NCI-H146 treated with DMSO at 0.1 percent for 48 hours (cell line): Measurements from ENCODE around the gene TBXAS1.

Source experiments
- DNase-seq: peaks from one replicate; lab custom pipeline; 2025; ENCODE audit not compliant: unreplicated experiment; lab: John Stamatoyannopoulos, UW

The TBXAS1 gene

DNA sequence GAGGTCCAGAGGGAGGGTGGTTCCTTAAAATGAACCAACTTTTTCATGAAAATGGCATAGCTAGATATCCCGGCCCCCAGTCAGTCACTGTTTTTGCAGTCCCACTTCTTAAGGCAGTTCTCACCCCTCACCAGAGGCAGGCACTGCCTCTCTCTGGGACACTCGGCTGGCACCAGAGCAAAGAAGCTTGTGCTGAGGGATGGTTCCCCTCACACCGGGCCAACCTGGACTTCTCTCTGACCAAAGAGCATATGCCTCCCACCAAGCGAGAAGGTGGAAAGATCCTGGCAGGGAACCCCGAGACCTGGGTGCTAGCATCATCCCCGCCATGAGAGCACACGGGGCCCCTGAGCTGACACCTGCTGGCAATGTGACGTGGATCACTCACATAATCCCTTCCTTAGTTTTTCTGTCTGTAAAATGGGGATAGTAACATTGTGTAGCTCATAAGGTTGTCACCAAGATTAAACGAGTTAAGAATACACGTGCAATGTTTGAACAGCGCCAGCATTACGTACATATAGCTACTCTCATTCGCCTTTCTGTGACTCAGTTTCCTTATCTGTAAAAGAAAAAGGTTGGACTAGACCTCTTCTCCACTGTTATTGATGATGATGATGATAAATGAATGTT lies 145.2 kb downstream of the TBXAS1 start:
- no peak for DNase-seq

DNA sequence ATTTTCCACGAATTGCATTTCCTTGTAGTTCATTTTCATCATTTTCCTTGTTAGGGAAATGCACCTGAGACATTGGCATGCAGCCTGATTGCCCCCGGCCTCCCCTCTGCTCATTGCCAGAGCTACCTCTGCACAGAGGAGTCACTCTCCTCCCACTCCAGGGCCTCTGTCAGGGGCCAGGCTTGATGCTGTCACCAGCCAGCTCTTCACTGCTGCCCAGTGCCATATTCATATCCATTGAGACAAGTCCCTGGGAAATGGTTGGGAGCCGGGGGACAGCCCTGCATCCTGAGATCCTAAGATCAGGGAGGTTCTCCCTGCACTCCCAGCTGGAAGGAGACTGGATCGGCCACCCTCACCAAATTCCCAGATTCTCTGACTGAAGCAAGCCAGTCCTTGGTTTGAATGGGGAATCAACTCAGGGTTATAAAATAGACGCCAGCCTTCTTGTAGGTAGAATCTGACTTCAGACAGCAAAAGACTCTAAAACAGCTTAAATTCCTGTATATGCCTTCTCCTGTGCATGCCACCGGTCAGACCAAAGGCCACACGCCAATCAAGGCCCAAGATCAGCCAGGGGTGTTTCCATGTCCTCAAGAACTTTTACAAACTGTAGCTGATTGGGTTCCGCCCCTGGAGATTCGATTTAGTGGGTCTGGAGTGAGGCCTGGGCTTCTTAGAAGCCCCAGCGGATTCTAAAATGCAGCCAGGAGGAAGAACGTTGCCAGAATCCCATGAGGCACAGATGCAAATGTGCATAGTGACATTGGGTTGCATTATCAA lies 147.2 kb downstream of the TBXAS1 start:
- DNase-seq = no peak

DNA sequence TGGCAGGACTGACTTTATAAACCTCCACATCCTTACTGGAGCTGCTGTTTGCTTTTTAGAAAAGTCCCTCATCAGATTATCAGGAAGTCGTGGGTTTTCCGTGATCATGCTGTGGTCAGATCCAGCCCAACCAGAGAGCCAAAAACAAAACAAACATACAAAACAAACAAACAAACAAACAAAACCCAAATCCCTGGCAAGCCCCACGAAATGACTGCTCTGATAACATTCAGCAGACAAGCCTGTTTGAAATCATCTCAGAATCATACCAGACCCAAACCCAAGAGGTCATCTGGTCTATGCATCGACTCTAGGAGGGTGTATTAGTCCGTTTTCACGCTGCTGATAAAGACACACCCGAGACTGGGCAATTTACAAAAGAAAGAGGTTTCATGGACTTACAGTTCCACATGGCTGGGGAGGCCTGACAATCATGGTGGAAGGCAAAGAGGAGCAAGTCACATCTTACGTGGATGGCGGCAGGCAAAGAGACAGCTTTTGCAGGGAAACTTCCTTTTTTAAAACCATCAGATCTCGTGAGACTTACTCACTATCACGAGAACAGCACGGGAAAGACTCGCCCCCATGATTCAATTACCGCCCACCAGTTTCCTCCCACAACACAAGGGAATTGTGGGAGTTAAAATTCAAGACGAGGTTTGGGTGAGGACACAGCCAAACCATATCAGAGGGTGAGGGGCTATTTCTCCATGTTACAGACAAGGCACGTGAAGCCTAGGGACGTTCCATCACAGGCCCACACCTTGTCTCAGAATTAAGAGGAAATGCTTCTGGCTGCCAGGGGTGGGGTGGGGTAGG lies 148.0 kb downstream of the TBXAS1 start:
- no peak for DNase-seq

- DNase-seq = no peak
These were observed 152.4 kb downstream of the TBXAS1 start for GRCh38 chr7:139981511-139981895.

DNA sequence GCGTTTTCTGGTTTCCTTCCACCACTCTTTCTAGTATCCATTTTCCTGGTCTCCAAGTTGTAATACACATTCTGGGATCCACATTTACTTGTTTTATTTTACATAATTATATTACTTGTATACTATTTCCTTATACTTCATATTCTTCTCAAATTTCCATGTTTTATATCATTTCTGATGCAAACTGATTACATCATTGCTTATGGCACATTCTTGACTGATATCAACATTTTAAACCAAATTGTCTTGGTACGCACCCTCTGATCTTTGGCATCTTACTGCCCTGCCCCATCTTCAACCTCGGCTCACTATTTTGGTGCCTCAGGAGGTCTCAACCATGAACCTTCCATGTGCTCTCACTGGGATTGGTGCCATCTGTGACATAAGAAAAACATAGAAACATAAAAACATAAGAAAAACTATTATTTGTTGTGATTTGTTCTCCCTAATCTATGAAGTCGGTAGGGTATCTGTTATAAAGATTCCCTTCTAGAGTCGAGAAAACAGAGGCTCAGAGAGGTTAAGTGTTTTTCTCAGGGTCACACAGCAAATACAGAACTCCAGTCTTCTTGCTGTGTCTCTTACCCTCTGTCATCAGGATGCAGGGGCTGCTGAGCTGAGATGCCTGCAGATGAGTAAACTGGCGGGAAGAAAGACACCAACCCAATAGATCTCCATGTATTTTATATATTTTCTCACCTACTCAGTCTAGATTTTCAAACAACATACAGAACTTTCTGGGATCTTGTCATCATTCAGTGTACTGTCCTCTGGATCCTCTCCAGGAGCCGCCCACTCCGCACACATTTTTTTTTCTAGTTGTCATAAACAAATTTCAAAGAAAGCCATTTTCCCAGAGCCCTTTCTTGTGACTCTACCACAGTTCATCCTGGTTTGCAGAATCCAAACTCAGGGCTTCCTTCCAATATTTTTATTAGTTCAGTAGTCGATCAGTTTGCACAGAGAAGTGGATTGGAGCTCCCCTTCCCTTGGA lies 154.2 kb downstream of the TBXAS1 start:
- DNase-seq = no peak

DNA sequence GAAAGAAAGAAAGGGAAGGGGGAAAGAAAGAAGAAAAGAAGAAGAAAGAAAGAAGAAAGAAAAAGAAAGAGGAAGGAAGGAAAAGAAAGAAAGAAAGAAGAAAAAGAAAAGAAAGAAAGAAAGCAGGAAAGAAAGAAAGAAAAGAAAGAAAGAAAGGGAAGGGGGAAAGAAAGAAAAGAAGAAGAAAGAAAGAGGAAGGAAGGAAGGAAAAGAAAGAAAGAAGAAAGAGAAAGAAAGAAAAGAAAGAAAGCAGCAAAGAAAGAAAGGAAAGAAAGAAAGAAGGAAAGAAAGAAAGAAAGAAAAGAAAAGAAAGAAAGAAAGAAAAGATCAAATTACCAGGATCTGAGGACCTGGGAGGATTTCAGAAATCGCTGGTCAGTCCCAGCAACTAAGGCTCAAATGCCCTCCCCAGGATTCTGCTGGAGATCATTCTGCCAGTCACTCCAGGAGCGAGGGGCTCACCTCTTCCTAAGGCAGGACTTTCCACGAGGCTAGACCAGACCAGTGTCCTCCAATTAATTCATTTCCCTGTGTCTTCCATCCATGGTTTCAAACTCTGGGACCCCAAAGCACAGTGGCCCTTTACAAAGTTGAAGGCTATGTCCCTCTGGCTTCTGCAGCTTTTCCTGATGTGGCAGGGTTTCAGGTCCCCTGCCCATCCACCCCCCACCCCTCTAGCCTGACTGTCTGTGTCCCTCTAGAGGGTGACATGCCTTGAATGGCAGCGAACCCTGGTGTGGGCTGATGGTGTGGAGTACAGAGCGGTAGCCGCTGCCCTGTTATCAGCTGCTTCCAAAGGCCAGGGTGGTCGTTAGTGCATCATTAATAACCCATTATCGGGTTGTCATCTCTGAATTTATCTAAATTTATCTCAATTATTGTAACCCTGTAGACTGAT lies 155.8 kb downstream of the TBXAS1 start:
- DNase-seq = no peak

GRCh38 chr7:139985811-139986210 lies 156.7 kb downstream of the TBXAS1 start:
- DNase-seq = no peak

DNA sequence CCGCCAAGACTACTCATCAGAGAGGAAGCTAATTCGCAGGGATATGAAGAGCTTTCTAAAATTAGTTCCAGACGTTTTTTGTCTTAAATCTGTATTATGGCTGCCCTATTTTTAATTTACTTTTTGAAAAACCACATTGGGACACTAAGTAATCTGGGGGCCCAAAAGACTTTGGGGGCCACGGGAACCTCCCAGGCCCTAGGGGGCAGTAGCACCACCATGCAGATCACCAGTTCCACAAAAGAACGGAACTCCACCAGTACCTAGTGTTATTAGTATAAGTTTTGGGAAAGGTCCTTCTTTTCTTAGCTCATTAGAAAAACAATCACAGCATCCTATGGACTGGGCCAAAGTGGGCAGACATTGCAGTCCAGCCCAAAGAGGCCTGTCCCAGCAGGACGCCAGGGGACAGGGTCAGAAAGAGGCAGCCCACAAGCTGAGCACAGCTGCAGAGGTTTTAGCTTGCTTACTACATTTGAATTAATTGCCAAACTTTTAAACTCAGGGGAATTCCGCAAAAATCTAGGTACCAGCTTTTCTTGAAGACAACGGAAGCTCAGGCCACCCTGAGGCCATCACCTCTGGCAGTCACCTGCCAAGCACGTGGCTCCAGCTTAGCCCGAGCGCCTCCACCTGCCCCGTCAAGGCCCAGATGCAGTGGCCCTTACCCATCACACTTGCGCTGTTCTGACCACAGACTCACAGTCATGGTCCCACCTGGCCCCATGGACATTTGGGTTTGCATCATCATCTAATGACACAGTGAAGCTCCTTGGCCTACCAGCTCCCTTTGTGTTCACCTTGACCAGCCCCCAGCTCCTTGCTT lies 158.8 kb downstream of the TBXAS1 start:
- DNase-seq = no peak

GRCh38 chr7:139989366-139990141 lies 160.5 kb downstream of the TBXAS1 start:
- DNase-seq = no peak

DNA sequence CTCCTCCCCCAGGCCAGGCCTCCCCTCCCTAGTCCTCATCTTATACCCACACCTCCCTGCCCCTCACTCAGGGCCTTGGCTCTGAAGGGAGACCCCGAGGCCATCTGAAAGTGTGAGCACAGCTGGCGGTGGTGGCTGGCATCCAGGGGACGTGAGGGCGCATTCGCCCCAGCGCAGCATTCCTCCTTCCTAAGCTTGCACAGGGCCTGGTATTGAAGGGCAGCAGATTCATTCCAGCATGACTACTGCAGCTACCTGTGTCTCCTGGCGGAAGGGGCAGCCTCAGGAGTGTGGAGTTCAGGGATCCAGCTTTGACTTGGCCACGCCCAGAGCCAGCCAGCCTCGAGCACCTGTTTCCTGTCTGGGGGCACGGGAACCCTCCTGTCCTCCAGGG lies 161.1 kb downstream of the TBXAS1 start:
- DNase-seq = no peak

DNA sequence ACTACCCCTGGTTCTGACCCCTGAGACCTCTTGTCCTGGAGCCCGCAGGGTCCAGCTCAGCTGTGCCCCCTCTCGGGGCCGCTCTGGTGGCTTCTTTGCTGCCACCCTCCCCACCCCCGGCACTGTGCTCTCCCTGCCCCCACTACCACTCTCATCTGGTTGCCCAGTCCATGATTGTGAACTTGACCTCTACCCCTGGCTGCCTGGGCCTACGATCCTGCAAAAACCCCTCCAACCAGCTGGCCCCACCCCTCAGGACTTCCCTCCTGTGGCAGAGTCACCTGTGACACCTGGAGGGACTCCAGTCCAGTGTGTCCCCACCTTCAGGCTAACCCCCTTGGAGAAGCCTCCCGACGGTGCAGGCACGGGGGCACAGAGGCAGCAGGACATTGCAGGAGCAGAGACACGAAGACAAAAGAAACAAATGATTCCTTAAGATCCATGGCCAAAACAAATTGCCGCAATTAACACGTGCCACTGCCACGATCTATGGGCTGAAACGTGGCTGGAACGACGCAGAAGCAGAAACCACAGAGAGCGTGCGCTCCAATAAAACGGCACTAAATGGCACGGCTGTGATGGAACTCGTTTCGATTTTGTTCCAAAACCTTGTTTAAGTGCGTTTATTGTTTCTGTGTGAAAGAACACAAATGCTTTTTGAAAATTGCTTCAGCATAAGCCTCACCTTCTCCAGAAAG lies 161.7 kb downstream of the TBXAS1 start:
- DNase-seq = no peak

DNA sequence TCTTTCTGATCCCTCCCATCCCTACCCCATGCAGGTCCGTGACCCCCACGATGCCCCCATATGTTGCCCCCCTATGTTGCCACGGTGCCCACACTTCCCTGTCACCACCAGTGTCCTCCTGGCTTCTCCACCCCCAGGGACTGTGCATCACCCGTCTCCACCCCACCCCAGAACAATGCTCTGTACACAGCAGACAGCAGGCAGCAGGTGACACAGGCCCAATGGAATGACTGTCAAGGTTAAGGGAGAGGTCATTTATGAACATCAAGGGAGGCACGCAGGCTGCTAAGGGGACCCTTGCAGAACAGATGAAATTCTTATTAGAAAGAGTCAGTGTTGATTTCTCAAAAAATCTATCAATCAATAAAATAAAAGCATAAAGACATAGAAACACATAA lies 162.2 kb downstream of the TBXAS1 start:
- DNase-seq = no peak

GRCh38 chr7:139991911-139992310 lies 162.8 kb downstream of the TBXAS1 start:
- DNase-seq = no peak

DNA sequence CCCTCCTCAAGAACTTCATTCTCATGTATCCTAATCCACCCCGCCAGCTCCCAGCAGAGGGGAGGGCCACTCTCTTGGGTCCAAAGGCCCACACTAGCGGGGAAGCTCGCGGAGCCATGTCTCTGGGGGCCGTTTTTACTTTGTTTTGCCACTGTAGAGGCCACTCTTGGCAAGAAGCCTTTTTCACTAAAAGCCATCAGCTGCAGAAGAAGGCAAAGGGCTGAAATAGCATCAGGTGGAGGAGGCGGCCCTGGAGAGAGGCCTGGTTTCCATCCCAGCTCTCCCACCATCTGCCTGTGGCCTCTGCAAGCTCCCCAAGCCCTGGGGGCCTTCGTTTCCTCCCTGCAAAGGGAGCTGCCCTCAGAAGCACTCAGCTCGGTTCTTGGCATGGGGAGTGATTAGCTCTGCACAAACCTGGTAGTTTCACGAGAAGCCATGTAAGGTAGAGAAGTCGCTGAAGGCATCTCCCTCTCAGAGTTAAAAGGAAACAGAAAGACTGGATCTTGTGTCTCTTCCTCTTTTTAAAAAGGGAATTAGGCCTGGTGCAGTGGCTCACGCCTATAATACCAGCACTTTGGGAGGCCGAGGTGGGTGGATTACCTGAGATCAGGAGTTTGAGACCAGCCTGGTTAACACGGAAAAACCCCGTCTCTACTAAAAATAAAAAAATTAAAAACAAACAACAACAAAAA lies 163.4 kb downstream of the TBXAS1 start:
- DNase-seq = no peak

DNA sequence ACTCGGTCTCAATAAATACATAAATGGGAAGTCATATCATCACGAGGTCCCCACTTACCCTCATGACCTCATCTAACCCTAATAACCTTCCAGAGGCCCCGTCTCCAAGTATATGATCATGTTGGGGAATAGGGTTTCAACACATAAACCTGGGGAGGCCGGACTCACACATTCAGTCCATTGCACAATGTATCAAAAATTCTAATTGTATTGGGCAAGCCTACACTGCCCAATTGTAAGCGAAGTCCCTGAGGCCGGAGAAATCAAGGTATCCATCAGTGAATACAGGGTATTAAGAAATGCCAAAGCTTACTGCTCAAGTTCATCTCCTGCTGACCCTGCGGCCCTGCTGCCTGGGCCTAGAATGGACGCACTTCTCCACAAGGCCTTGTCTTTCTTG lies 164.1 kb downstream of the TBXAS1 start:
- DNase-seq = no peak

- no peak for DNase-seq
These were observed 164.5 kb downstream of the TBXAS1 start for GRCh38 chr7:139993592-139993991.

- no peak for DNase-seq
These were observed 165.3 kb downstream of the TBXAS1 start for GRCh38 chr7:139994356-139994755.
